Measurements from ENCODE around the gene NRG3. TPM values are rescaled to one million over a fixed set of nuclear protein-coding genes. Genes with fewer than 3 reads are reported as not detected.

Gene NRG3
- total RNA-seq, 1 experiment from 2014 or later = not detected

- ChIA-PET CTCF (no interaction called here), RAD21 (ENCODE audit: low non-redundant PET in 1 of 2, low total read pairs in 2 of 2, uncharacterized antibody in 2 of 2, unreplicated experiment in 2 of 2) (no interaction called here), POLR2A (no interaction called here)
- Histone ChIP-seq H3K27me3 (ENCODE audit: insufficient read depth, low read length) (no peaks in the 10 kb centered on the region), H3K27ac (ENCODE audit: low read depth, low read length) (no peak overlapping the region), H3K9me3 (ENCODE audit: control insufficient read depth in 1 of 2, insufficient read depth in 1 of 2, low read depth in 1 of 2, low read length in 2 of 2) (peaks cover 10 to 34% of the 10 kb centered on the region in 2 experiments; a peak in 3 of 4 replicates), H3K4me2 (ENCODE audit: low read length) (no peak overlapping the region), H3K4me3 (replicated peaks in 1 of 2; ENCODE audit: low read depth in 1 of 2, low read length in 2 of 2) (no peak overlapping the region), H3K9me2 (ENCODE audit: insufficient read depth) (no peaks in the 10 kb centered on the region), H2AFZ (ENCODE audit: low read depth, low read length, poor library complexity, severe bottlenecking) (no peak overlapping the region), H3K79me2 (ENCODE audit: insufficient read depth, low read length) (no peaks in the 10 kb centered on the region), H4K20me1 (ENCODE audit: insufficient read depth) (no peaks in the 10 kb centered on the region), H3K36me3 (ENCODE audit: control insufficient read depth in 1 of 2, insufficient read depth in 2 of 2, low read length in 2 of 2) (no peaks in the 10 kb centered on the region), H3K9ac (ENCODE audit: low read length) (no peak overlapping the region), H3K4me1 (ENCODE audit: control insufficient read depth in 1 of 2, insufficient read depth in 2 of 2, low read length in 2 of 2) (no peaks in the 10 kb centered on the region)
- ATAC-seq = no peak
- TF ChIP-seq ELF1 (IDR thresholded peaks at IDR 0.05; ENCODE audit: borderline replicate concordance, low read depth) = no peak
- no peak for TF ChIP-seq CTCF (IDR thresholded peaks at IDR 0.05 in 2 of 3, conservative IDR thresholded peaks at IDR 0.05 in 1 of 3; ENCODE audit: borderline replicate concordance in 1 of 3, insufficient read depth in 1 of 3, low read depth in 2 of 3, low read length in 2 of 3)
- TF ChIP-seq MAX (IDR thresholded peaks at IDR 0.05) = no peak
- TF ChIP-seq SP1 (IDR thresholded peaks at IDR 0.05; ENCODE audit: low read depth) = no peak
- TF ChIP-seq ATF3 (IDR thresholded peaks at IDR 0.05) = no peak
- no peak for TF ChIP-seq SIN3A (IDR thresholded peaks at IDR 0.05; ENCODE audit: low read depth)
- TF ChIP-seq CBX3 (IDR thresholded peaks at IDR 0.05; ENCODE audit: low read depth) = no peak
- no peak for TF ChIP-seq ZBTB33 (IDR thresholded peaks at IDR 0.05; ENCODE audit: extremely low read depth, insufficient replicate concordance, low read length)
- TF ChIP-seq CEBPB (IDR thresholded peaks at IDR 0.05; ENCODE audit: low read depth) = no peak
- no peak for TF ChIP-seq JUND (IDR thresholded peaks at IDR 0.05)
- no peak for TF ChIP-seq TCF7L2 (IDR thresholded peaks at IDR 0.05; ENCODE audit: borderline replicate concordance, extremely low read depth, insufficient read depth, insufficient read length)
- TF ChIP-seq EZH2 (IDR thresholded peaks at IDR 0.05) = no peak
- TF ChIP-seq RAD21 (IDR thresholded peaks at IDR 0.05; ENCODE audit: low read depth) = no peak
- TF ChIP-seq SRF (IDR thresholded peaks at IDR 0.05; ENCODE audit: low read depth) = no peak
- TF ChIP-seq POLR2A (IDR thresholded peaks at IDR 0.05; ENCODE audit: borderline replicate concordance, extremely low read depth, insufficient read depth, insufficient read length) = no peak
- TF ChIP-seq ZFX (IDR thresholded peaks at IDR 0.05) = no peak
- TF ChIP-seq REST (IDR thresholded peaks at IDR 0.05; ENCODE audit: low read depth) = no peak
- no peak for TF ChIP-seq EZH2phosphoT487 (IDR thresholded peaks at IDR 0.05; ENCODE audit: borderline replicate concordance)
- TF ChIP-seq POLR2AphosphoS5 (IDR thresholded peaks at IDR 0.05; ENCODE audit: low read depth, low read length) = no peak
- TF ChIP-seq FOSL1 (IDR thresholded peaks at IDR 0.05; ENCODE audit: low read depth) = no peak
- BruUV-seq (replicated peaks) = no TSS peak
- intact Hi-C loops (cut with micrococcal nuclease) = no loop called here
- no peak for DNase-seq (ENCODE audit: low read depth, low spot score)
Observed at GRCh38 chr10:82321724-82322123, 446.7 kb downstream of the NRG3 start.
